HepG2 (cell line): ENCODE results near the gene LUM.

Experiments
- CREBL2 ChIP-seq: sonication (generic); formaldehyde crosslinking; IDR thresholded peaks from 2 replicates; pipeline ENCODE4 v1.8.1; 2023; ENCODE audit warnings: missing genetic modification reagents, mild to moderate bottlenecking, borderline replicate concordance
- MAFK ChIP-seq, 2 experiments: IDR thresholded peaks in 1 of 2; conservative IDR thresholded peaks in 1 of 2; 2 replicates each; pipeline ENCODE4 v1.6.1; 2011; ENCODE audit warnings: improper control_type of control experiment in 2 of 2, low read length in 2 of 2
- POLR2A ChIP-seq, 2 experiments: IDR thresholded peaks; 2 replicates each; pipeline ENCODE4 v1.6.1; 2011; ENCODE audit warnings: low read depth in 2 of 2, low read length in 2 of 2, mild to moderate bottlenecking in 1 of 2, moderate library complexity in 1 of 2; ENCODE audit not compliant: insufficient read depth in 1 of 2
- REST ChIP-seq, 2 experiments: IDR thresholded peaks; 2 replicates each; pipeline ENCODE4 v1.6.1; 2011 to 2012; ENCODE audit warnings: low read length in 2 of 2, borderline replicate concordance in 1 of 2, low read depth in 1 of 2, mild to moderate bottlenecking in 1 of 2, moderate library complexity in 1 of 2
- SATB2 ChIP-seq: sonication (generic); formaldehyde crosslinking; IDR thresholded peaks from 2 replicates; pipeline ENCODE4 v1.5.0; 2020; ENCODE audit warnings: missing genetic modification reagents
- TEAD2 ChIP-seq: sonication (generic); formaldehyde crosslinking; IDR thresholded peaks from 2 replicates; pipeline ENCODE4 v1.9.0; 2021; ENCODE audit warnings: missing genetic modification reagents
- ZBTB33 ChIP-seq: sonication (generic); formaldehyde crosslinking; IDR thresholded peaks from 2 replicates; pipeline ENCODE4 v1.4.0; 2020; ENCODE audit warnings: missing genetic modification reagents
- ZNF326 ChIP-seq: sonication (generic); formaldehyde crosslinking; IDR thresholded peaks from 2 replicates; pipeline ENCODE4 v1.4.0; 2020; ENCODE audit warnings: missing genetic modification reagents, borderline replicate concordance

- TF ChIP-seq REST (IDR thresholded peaks at IDR 0.05; ENCODE audit: borderline replicate concordance in 1 of 2, low read depth in 1 of 2, low read length in 2 of 2) (no peak), POLR2A (IDR thresholded peaks at IDR 0.05; ENCODE audit: insufficient read depth in 1 of 2, low read depth in 2 of 2, low read length in 2 of 2) (no peak), ZBTB33 (CRISPR knock-in tag) (no peak), TEAD2 (CRISPR knock-in tag) (no peak), CREBL2 (CRISPR knock-in tag) (no peak), MAFK (conservative IDR thresholded peaks at IDR 0.05 in 1 of 2, IDR thresholded peaks at IDR 0.05 in 1 of 2; ENCODE audit: low read length in 2 of 2) (no peak), ZNF326 (no peak), SATB2 (CRISPR knock-in tag) (no peak)
Measured at GRCh38 chr12:91099836-91100235, 11.5 kb downstream of the LUM start.
